Natural killer cell (primary cell): ENCODE results near the gene COL15A1. TPM values are rescaled to one million over a fixed set of nuclear protein-coding genes. Genes with fewer than 3 reads are reported as not detected.

ENCODE experiments used
- ATAC-seq, 3 donors: fragments of 150-1000 bp in 2 of 3; fragments of 200-7000 bp in 1 of 3; cut with Tn5 transposase; 1 replicate in 1 of 3; 2 replicates in 2 of 3; pipeline ENCODE4 v1.10.0; 2021; ENCODE audit warnings: mild to moderate bottlenecking in 2 of 3, moderate library complexity in 2 of 3
- DNase-seq, 2 donors: peaks; one replicate each; pipeline versions ENCODE4 v3.0.0 to v3.0.0-alpha.2; 2013 to 2021; ENCODE audit warnings: mixed read lengths in 1 of 2
- H3K27ac ChIP-seq: one replicate; pipeline ENCODE4 v1.5.1; 2013; ENCODE audit warnings: mild to moderate bottlenecking, low read length
- H3K27me3 ChIP-seq: one replicate; pipeline ENCODE4 v1.6.1; 2013; ENCODE audit warnings: low read length; ENCODE audit not compliant: control insufficient read depth, insufficient read depth
- H3K36me3 ChIP-seq: one replicate; pipeline ENCODE4 v1.6.1; 2013; ENCODE audit warnings: low read length; ENCODE audit not compliant: control insufficient read depth, insufficient read depth
- H3K4me1 ChIP-seq: one replicate; pipeline ENCODE4 v1.6.1; 2013; ENCODE audit warnings: low read length; ENCODE audit not compliant: control insufficient read depth, insufficient read depth
- H3K4me3 ChIP-seq: one replicate; pipeline ENCODE4 v1.5.1; 2013; ENCODE audit warnings: low read length
- H3K9me3 ChIP-seq: one replicate; pipeline ENCODE4 v1.6.1; 2013; ENCODE audit warnings: low read length; ENCODE audit not compliant: control insufficient read depth, insufficient read depth
- H3K27ac Mint-ChIP-seq, 2 donors: one replicate each; pipeline ENCODE4 v1.8.0; 2022; ENCODE audit warnings: mild to moderate bottlenecking in 2 of 2, mixed read lengths in 2 of 2, moderate library complexity in 1 of 2
- H3K27me3 Mint-ChIP-seq, 2 donors: one replicate each; pipeline ENCODE4 v1.8.0; 2022; ENCODE audit warnings: low read depth in 2 of 2, mixed read lengths in 2 of 2
- H3K36me3 Mint-ChIP-seq: one replicate; pipeline ENCODE4 v1.8.0; 2022; ENCODE audit warnings: mixed read lengths
- H3K4me1 Mint-ChIP-seq, 2 donors: one replicate each; pipeline ENCODE4 v1.8.0; 2022; ENCODE audit warnings: mixed read lengths in 2 of 2
- H3K4me3 Mint-ChIP-seq: one replicate; pipeline ENCODE4 v1.8.0; 2022; ENCODE audit warnings: mild to moderate bottlenecking, moderate library complexity, mixed read lengths
- H3K9me3 Mint-ChIP-seq, 2 donors: one replicate each; pipeline ENCODE4 v1.8.0; 2022; ENCODE audit warnings: mixed read lengths in 2 of 2
- WGBS: methylation state at CpG from one replicate; pipeline ENCODE4 v1.1.7; 2013; ENCODE audit warnings: missing lambda C conversion rate; ENCODE audit not compliant: insufficient coverage; 5-methylcytosine and 5-hydroxymethylcytosine counted together
- intact Hi-C: fragments of 100-400 bp; cut with micrococcal nuclease; formaldehyde crosslinking; loops from one replicate; pipeline ENCODE4 v1.14.2; 2022
- total RNA-seq, 4 donors: library from RNA; stranded (reverse); fragments of 120-200 nt in 1 of 4; gene quantifications; one replicate each; pipeline versions ENCODE4 v1.2.3 to v1.2.4, GENCODE V29; 2013 to 2022
- TF ChIP-seq, protein P1 (sequence below): fragments of 200-600 bp; IDR thresholded peaks from one replicate; pipeline ENCODE4 v1.8.0; 2022; ENCODE audit warnings: antibody characterized with exemption

Gene COL15A1
- total RNA-seq, 3 donors from 2014 or later (not counting 1 experiment from before 2014, with no cell fraction given): 0.18 to 0.82 (median 0.19) TPM

DNA sequence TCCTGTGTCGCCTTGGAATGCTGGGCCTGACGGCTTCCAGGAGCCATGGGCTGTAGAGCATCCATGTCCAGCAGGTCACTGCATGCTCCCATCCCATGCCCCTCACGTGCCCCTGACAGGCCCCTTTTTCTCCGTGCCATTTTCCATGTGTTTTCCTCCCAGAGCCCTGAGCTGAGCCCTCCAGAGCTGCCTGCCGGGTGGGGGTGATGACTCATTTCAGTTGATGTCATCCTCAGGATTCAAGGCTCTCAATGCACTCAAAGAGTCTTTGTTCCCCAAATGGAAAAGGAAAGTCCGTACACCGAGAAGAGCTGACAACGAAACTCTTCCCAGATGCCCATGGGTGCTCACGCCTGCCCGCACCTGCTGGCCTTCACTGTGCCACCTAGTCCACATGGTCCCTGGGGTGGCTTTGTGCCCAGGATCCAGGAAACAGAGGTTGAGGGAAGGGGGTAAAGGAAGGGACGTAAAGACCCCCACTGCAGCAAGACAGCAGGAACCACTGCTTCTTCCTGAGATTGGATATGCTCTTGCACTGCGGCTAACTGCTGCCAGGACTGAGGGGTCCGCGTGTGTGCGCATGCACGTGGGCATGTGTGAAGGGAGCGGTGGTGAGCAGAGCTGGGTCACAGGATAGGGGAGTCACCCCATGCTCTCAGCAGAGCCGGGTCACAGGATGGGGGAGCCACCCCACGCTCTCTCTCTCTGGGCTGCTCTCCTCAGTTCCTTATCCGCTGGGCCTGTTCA lies 27.6 kb downstream of the COL15A1 start:
- Mint-ChIP-seq H3K4me3 (no peak overlapping the region), H3K27me3 (peaks cover 12 to 16% of the 10 kb centered on the region in 2 donors), H3K9me3 (no peaks in the 10 kb centered on the region), H3K36me3 (no peaks in the 10 kb centered on the region), H3K4me1 (peaks cover 7 to 10% of the 10 kb centered on the region in 2 donors), H3K27ac (no peak overlapping the region)
- no peaks in the 10 kb centered on the region for H3K9me3 ChIP-seq
- DNase-seq: no peak
- intact Hi-C loops: no loop called here
- peaks cover 10% of the 10 kb centered on the region for H3K4me1 ChIP-seq
- no peak overlapping the region for H3K4me3 ChIP-seq
- WGBS: 92% methylated on average over 20 of the region's 20 CpGs
- H3K36me3 ChIP-seq: no peaks in the 10 kb centered on the region
- ATAC-seq: no peak
- TF ChIP-seq, protein P1, sequence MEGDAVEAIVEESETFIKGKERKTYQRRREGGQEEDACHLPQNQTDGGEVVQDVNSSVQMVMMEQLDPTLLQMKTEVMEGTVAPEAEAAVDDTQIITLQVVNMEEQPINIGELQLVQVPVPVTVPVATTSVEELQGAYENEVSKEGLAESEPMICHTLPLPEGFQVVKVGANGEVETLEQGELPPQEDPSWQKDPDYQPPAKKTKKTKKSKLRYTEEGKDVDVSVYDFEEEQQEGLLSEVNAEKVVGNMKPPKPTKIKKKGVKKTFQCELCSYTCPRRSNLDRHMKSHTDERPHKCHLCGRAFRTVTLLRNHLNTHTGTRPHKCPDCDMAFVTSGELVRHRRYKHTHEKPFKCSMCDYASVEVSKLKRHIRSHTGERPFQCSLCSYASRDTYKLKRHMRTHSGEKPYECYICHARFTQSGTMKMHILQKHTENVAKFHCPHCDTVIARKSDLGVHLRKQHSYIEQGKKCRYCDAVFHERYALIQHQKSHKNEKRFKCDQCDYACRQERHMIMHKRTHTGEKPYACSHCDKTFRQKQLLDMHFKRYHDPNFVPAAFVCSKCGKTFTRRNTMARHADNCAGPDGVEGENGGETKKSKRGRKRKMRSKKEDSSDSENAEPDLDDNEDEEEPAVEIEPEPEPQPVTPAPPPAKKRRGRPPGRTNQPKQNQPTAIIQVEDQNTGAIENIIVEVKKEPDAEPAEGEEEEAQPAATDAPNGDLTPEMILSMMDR: no peak
- peaks cover 7% of the 10 kb centered on the region for H3K27me3 ChIP-seq
- H3K27ac ChIP-seq: no peak overlapping the region

DNA sequence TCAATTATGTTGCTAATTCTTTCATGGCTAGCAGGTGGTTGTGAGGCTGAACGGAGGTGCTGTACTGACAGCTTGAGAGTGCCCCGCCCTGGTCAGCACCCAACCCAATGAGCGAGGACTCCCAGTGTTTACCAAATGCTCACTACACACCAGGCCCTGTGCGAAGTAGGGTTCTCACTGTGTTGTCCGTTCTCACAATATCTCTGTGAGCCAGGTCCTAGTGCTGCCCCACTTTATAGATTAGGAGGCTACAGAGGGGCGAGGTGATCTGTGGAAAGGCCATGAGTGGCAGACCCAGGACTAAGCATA lies 28.2 kb downstream of the COL15A1 start:
- Histone ChIP-seq H3K36me3 (no peaks in the 10 kb centered on the region), H3K27ac (no peak overlapping the region), H3K27me3 (peaks cover 7% of the 10 kb centered on the region), H3K9me3 (no peaks in the 10 kb centered on the region), H3K4me3 (no peak overlapping the region), H3K4me1 (peaks cover 10% of the 10 kb centered on the region)
- TF ChIP-seq, protein P1: no peak
- WGBS: 91% methylated on average over 6 of the region's 6 CpGs
- intact Hi-C loops: no loop called here
- Mint-ChIP-seq H3K4me1 (peaks cover 7 to 10% of the 10 kb centered on the region in 2 donors), H3K27ac (no peak overlapping the region), H3K9me3 (no peaks in the 10 kb centered on the region), H3K36me3 (no peaks in the 10 kb centered on the region), H3K4me3 (no peak overlapping the region), H3K27me3 (peaks cover 12 to 16% of the 10 kb centered on the region in 2 donors)
- no peak for DNase-seq
- no peak for ATAC-seq

DNA sequence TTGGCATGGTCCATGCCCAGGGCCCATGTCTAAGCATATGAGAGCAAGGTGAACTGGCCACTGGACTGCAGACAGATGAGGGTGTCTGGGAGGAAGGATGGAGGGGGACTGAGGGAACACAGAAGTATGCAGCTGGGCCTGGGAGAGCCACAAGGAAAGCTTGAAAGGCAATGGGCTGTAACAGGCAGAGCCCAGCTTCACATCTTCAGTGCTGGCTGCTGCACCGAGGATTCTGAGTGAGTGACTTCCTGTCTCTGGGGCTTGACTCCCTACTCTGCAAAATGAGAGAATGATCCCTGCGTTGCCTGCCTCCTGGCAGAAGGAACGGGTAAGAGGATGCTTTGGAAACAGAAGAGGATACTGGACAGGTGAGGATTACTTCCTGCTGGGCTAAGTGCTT lies 29.0 kb downstream of the COL15A1 start:
- Mint-ChIP-seq H3K4me1 (peaks cover 7 to 10% of the 10 kb centered on the region in 2 donors), H3K27me3 (peaks cover 12 to 16% of the 10 kb centered on the region in 2 donors), H3K4me3 (no peak overlapping the region), H3K36me3 (no peaks in the 10 kb centered on the region), H3K27ac (no peak overlapping the region), H3K9me3 (no peaks in the 10 kb centered on the region)
- Histone ChIP-seq H3K4me3 (no peak overlapping the region), H3K27me3 (peaks cover 7% of the 10 kb centered on the region), H3K9me3 (no peaks in the 10 kb centered on the region), H3K27ac (no peak overlapping the region), H3K36me3 (no peaks in the 10 kb centered on the region), H3K4me1 (peaks cover 10% of the 10 kb centered on the region)
- intact Hi-C loops: no loop called here
- TF ChIP-seq, protein P1: no peak
- 56% methylated on average over 3 of the region's 3 CpGs for WGBS
- ATAC-seq (no peak), DNase-seq (no peak)

DNA sequence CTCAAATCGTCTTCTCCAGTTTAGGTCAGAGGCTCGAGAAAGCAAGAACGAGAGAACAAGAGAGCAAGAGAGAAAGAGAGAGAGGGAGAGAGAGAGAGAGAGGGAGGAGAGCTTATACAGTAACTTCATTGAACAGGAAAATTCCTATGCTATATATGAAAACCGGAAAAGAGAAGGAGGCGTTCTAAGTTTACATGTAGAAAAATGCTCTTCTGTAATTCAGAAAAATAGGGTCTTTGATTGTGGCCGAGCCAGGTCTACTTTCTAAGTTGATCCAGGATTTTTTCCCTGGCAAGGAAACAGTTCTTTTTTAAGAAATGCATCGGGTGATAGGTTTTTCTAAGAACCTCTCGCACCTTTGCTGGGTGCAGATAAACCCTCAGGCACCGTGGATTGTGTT lies 29.5 kb downstream of the COL15A1 start:
- Histone ChIP-seq H3K36me3 (no peaks in the 10 kb centered on the region), H3K4me1 (peaks cover 10% of the 10 kb centered on the region), H3K27me3 (peaks cover 7% of the 10 kb centered on the region), H3K9me3 (no peaks in the 10 kb centered on the region), H3K4me3 (no peak overlapping the region), H3K27ac (no peak overlapping the region)
- peaks cover 7 to 10% of the 10 kb centered on the region in 2 donors for H3K4me1 Mint-ChIP-seq
- WGBS: 86% methylated on average over 9 of the region's 9 CpGs
- no peak overlapping the region for H3K27ac Mint-ChIP-seq
- H3K9me3 Mint-ChIP-seq: no peaks in the 10 kb centered on the region
- H3K4me3 Mint-ChIP-seq: no peak overlapping the region
- H3K36me3 Mint-ChIP-seq: no peaks in the 10 kb centered on the region
- peaks cover 12 to 16% of the 10 kb centered on the region in 2 donors for H3K27me3 Mint-ChIP-seq
- DNase-seq (no peak), ATAC-seq (no peak)
- intact Hi-C loops: no loop called here
- TF ChIP-seq, protein P1: no peak
